ENCODE data around the gene SSPN. TPM values are rescaled to one million over a fixed set of nuclear protein-coding genes. Genes with fewer than 3 reads are reported as not detected.

The SSPN gene
- total and polyA plus RNA-seq, 9 of the 15 experiments (the other 6 are each of a cell fraction or from before 2014, with no cell fraction given): 0.40 TPM; not detected in 8

DNA sequence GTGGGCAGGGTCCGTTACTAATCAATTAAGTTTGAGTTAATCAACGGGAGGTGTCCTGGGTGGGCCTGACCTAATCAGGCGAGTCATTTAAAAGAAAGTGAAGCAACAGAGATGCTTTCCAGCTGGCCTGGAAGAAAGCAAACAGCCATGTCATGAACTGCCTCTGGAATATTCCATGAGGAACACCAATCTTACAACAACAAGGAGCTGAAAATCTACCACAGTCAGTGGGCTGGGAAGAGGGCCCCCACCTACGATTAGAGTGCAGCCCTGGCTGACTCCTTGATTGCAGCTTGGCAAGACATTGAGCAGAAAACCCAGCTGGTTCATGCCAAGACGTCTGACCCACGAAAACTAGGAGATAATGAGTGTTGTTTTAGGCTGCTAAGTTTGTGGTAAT lies 56.2 kb downstream of the SSPN start (continued):
- TF ChIP-seq, protein P1, sequence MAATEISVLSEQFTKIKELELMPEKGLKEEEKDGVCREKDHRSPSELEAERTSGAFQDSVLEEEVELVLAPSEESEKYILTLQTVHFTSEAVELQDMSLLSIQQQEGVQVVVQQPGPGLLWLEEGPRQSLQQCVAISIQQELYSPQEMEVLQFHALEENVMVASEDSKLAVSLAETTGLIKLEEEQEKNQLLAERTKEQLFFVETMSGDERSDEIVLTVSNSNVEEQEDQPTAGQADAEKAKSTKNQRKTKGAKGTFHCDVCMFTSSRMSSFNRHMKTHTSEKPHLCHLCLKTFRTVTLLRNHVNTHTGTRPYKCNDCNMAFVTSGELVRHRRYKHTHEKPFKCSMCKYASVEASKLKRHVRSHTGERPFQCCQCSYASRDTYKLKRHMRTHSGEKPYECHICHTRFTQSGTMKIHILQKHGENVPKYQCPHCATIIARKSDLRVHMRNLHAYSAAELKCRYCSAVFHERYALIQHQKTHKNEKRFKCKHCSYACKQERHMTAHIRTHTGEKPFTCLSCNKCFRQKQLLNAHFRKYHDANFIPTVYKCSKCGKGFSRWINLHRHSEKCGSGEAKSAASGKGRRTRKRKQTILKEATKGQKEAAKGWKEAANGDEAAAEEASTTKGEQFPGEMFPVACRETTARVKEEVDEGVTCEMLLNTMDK (IDR thresholded peaks at IDR 0.05; ENCODE audit: borderline replicate concordance, insufficient read depth, low read depth, low read length, poor library complexity, severe bottlenecking): no peak
- TF ChIP-seq MYC (IDR thresholded peaks at IDR 0.05; ENCODE audit: low read depth, low read length) (no peak), MYC (CRISPR knock-in tag; IDR thresholded peaks at IDR 0.05; ENCODE audit: borderline replicate concordance, low read depth) (no peak), ERF (CRISPR knock-in tag; IDR thresholded peaks at IDR 0.05) (no peak)
- TF ChIP-seq, protein P2, sequence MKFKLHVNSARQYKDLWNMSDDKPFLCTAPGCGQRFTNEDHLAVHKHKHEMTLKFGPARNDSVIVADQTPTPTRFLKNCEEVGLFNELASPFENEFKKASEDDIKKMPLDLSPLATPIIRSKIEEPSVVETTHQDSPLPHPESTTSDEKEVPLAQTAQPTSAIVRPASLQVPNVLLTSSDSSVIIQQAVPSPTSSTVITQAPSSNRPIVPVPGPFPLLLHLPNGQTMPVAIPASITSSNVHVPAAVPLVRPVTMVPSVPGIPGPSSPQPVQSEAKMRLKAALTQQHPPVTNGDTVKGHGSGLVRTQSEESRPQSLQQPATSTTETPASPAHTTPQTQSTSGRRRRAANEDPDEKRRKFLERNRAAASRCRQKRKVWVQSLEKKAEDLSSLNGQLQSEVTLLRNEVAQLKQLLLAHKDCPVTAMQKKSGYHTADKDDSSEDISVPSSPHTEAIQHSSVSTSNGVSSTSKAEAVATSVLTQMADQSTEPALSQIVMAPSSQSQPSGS (CRISPR knock-in tag; IDR thresholded peaks at IDR 0.05): no peak

DNA sequence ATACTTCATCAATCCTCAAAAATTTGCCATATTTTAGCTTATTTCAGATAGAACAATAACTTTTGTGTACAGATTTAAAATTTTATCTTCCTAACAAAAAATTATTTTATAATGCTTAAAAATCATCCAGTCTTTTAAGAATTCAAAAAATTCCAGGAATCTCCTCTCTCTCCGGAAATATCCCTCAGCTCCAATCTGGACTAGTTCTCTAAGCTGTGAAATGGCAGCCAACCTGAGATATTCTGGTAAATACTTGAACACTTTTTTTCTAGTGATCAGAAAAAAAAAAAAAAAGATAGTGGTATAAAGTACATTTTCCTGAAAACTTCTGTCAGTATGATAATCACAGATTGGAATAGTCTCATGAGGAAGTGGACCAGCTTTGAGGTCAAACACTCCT lies 57.6 kb downstream of the SSPN start:
- Histone ChIP-seq H3K79me2 (ENCODE audit: control insufficient read depth, insufficient read depth, low read length) (no peaks in the 10 kb centered on the region), H3K4me3 (no peak overlapping the region), H2AFZ (ENCODE audit: low read depth, low read length) (no peak overlapping the region), H3K4me2 (ENCODE audit: insufficient read depth, low read length) (no peak overlapping the region), H3K4me1 (replicated peaks in 1 of 2; ENCODE audit: control insufficient read depth in 2 of 2, insufficient read depth in 2 of 2, low read length in 2 of 2) (no peaks in the 10 kb centered on the region), H3K27me3 (ENCODE audit: control insufficient read depth in 2 of 2, insufficient read depth in 2 of 2, low read length in 2 of 2) (no peaks in the 10 kb centered on the region), H3K36me3 (ENCODE audit: control insufficient read depth, insufficient read depth, low read length) (no peaks in the 10 kb centered on the region), H3K9me1 (ENCODE audit: control insufficient read depth, insufficient read depth, low read length) (no peaks in the 10 kb centered on the region), H3K27ac (ENCODE audit: extremely low read depth, low read depth, low read length) (no peak overlapping the region), H3K9me3 (replicated peaks; ENCODE audit: control insufficient read depth, insufficient read depth, low read depth, low read length) (no peaks in the 10 kb centered on the region; the same call in 1 of the 2 replicates), H4K20me1 (replicated peaks; ENCODE audit: control insufficient read depth, insufficient read depth, low read length) (no peaks in the 10 kb centered on the region), H3K9ac (ENCODE audit: insufficient read depth in 1 of 2, low read depth in 2 of 2, low read length in 2 of 2) (no peak overlapping the region)
- intact Hi-C loops (cut with micrococcal nuclease): no loop called here
- BruUV-seq (replicated peaks): no TSS peak
- ChIA-PET CTCF (ENCODE audit: low intra/inter-chr PET ratio) (no interaction called here), POLR2A (interaction anchor here (1.2 to 1.5 kb wide), 2 partner anchors 11 to 59 kb away, joined by 3 read pairs; no protein-coding TSS in a partner anchor)
- ATAC-seq (no peak), DNase-seq (ENCODE audit: extremely low read depth in 1 of 4, low spot score in 3 of 4) (no peak), FAIRE-seq (no peak)
- in situ Hi-C loops (cut with MboI): no loop called here
- TF ChIP-seq RB1 (IDR thresholded peaks at IDR 0.05; ENCODE audit: low read depth): no peak
- TF ChIP-seq GTF2F1 (IDR thresholded peaks at IDR 0.05; ENCODE audit: low read depth, low read length): no peak
- no peak for TF ChIP-seq ZNF695 (CRISPR knock-in tag; IDR thresholded peaks at IDR 0.05)
- TF ChIP-seq TBP (optimal IDR thresholded peaks at IDR 0.05; ENCODE audit: low read depth, low read length): no peak
- no peak for TF ChIP-seq KAT7 (CRISPR knock-in tag; IDR thresholded peaks at IDR 0.05; ENCODE audit: borderline replicate concordance)
- TF ChIP-seq PTRF (tag; IDR thresholded peaks at IDR 0.05): no peak
- TF ChIP-seq ZBED1 (IDR thresholded peaks at IDR 0.05): no peak
- TF ChIP-seq SPI1 (IDR thresholded peaks at IDR 0.05; ENCODE audit: borderline replicate concordance, low read depth, low read length): no peak
- no peak for TF ChIP-seq POLR2B (IDR thresholded peaks at IDR 0.05; ENCODE audit: low read depth, partially characterized antibody)
- TF ChIP-seq, protein P3, sequence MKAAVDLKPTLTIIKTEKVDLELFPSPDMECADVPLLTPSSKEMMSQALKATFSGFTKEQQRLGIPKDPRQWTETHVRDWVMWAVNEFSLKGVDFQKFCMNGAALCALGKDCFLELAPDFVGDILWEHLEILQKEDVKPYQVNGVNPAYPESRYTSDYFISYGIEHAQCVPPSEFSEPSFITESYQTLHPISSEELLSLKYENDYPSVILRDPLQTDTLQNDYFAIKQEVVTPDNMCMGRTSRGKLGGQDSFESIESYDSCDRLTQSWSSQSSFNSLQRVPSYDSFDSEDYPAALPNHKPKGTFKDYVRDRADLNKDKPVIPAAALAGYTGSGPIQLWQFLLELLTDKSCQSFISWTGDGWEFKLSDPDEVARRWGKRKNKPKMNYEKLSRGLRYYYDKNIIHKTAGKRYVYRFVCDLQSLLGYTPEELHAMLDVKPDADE (conservative IDR thresholded peaks at IDR 0.05; ENCODE audit: control insufficient read depth, low read depth, low read length): no peak
- 33% methylated on average over 1 of the region's 1 CpG for WGBS (ENCODE audit: insufficient coverage, low coverage, missing lambda C conversion rate)

All from K562 (cell line).